Measurements from ENCODE around the gene GNAI1. TPM values are rescaled to one million over a fixed set of nuclear protein-coding genes. Genes with fewer than 3 reads are reported as not detected.

The GNAI1 gene
- total RNA-seq, 2 donors from 2014 or later: 30.2 to 40.4 TPM

DNA sequence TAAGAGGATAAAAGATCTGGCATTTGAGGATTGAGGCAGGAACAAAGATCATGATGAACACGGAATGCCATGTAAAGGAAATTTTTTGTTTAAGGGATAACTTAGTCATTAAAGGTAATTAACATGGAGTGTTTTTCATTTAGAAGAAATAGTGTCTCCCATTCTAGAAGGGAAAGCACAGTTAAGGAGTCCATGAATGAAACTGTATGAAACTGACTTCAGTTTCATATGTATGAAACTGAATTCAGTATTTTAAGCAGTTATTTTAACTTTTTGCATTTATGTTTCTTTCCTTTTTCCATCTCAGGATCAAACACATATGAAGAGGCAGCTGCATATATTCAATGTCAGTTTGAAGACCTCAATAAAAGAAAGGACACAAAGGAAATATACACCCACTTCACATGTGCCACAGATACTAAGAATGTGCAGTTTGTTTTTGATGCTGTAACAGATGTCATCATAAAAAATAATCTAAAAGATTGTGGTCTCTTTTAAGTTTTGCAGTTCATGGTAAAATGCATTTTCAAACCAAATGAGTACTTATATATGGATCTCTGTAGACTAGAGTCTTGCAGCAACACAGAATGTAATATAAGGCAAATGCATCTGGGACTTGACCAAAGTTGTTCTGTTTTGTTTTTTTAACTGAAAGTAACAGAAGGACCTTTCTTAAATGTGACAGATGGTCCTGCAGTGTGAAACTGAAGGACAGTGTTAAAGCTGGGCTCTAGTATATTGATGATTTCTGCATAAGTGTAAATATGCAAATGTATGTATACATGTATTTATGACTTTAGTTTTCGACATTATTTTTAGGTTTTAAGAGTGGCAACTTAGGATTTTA, 82.6 kb downstream of the GNAI1 start:
- WGBS: 89% methylated on average over 2 of the region's 2 CpGs
- no peaks in the 10 kb centered on the region for H3K27me3 ChIP-seq (replicated peaks; ENCODE audit: insufficient read depth)
- no peak for DNase-seq (ENCODE audit: low spot score)
- no peaks in the 10 kb centered on the region for H3K4me1 ChIP-seq (replicated peaks)
- H3K36me3 ChIP-seq: no peaks in the 10 kb centered on the region
- H3K27ac ChIP-seq: no peak overlapping the region
- intact Hi-C loops (cut with DNase I): no loop called here
- TF ChIP-seq POLR2A (IDR thresholded peaks at IDR 0.05) (no peak), POLR2AphosphoS5 (IDR thresholded peaks at IDR 0.05) (no peak)
- H3K9me3 ChIP-seq: no peaks in the 10 kb centered on the region
- no peak overlapping the region for H3K4me3 ChIP-seq

DNA sequence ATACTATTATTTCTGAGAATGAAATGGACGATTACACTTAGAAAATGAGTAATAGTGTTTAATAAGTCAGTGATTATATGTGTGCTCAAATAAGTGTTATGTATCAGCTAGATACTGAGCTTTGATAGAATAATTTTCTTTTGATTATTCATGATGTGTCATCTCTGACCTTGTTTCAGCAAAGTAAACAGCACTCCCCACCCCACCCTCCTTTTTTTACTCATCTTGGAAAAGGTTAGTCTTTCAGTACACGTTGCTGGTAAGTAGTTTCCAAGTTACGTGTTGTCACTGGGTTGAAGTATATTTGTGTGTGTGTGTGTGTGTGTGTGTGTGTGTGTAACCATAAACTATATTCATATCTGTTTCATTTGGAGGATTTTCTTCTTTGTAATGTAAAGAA, 84.1 kb downstream of the GNAI1 start:
- no peak overlapping the region for H3K27ac ChIP-seq
- no peaks in the 10 kb centered on the region for H3K9me3 ChIP-seq
- no peak overlapping the region for H3K4me3 ChIP-seq
- no peaks in the 10 kb centered on the region for H3K27me3 ChIP-seq (replicated peaks; ENCODE audit: insufficient read depth)
- WGBS: 62% methylated on average over 3 of the region's 3 CpGs
- intact Hi-C loops (cut with DNase I): no loop called here
- DNase-seq (ENCODE audit: low spot score): no peak
- H3K4me1 ChIP-seq (replicated peaks): no peaks in the 10 kb centered on the region
- no peaks in the 10 kb centered on the region for H3K36me3 ChIP-seq
- no peak for TF ChIP-seq POLR2A (IDR thresholded peaks at IDR 0.05)
- TF ChIP-seq, protein P1, sequence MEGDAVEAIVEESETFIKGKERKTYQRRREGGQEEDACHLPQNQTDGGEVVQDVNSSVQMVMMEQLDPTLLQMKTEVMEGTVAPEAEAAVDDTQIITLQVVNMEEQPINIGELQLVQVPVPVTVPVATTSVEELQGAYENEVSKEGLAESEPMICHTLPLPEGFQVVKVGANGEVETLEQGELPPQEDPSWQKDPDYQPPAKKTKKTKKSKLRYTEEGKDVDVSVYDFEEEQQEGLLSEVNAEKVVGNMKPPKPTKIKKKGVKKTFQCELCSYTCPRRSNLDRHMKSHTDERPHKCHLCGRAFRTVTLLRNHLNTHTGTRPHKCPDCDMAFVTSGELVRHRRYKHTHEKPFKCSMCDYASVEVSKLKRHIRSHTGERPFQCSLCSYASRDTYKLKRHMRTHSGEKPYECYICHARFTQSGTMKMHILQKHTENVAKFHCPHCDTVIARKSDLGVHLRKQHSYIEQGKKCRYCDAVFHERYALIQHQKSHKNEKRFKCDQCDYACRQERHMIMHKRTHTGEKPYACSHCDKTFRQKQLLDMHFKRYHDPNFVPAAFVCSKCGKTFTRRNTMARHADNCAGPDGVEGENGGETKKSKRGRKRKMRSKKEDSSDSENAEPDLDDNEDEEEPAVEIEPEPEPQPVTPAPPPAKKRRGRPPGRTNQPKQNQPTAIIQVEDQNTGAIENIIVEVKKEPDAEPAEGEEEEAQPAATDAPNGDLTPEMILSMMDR (IDR thresholded peaks at IDR 0.05): no peak
- no peak for TF ChIP-seq POLR2AphosphoS5 (IDR thresholded peaks at IDR 0.05)

DNA sequence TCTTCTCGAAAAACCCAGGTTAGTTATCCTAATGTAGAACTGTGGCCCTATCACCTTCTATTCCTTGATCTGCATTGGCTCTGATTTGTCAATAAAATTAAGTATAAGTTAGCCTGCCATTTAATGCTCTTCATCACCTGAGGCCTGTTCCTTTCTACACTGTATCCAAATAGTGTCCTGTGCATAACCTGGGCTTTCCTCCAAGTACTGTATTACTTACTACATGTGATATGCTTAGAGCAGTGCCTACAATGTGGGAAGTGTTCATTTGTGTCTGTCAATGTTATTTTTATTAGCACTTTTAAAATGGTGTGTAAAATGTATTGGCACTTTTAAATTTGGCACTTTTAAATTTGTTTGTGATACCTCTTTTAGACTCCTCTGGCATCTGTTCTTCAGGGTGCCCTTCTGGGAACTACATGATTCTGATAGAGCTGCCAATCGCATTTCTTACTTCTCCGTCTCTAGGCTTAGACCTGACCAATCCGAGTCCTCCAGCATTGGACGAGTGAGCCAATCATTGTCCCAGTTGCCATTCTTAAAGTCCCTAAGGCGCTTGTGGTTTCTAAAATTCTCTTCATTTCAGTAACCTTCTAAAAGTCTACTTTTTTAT, 85.5 kb downstream of the GNAI1 start:
- no peak for DNase-seq (ENCODE audit: low spot score)
- whole genome bisulfite sequencing: 98% methylated on average over 6 of the region's 6 CpGs
- Histone ChIP-seq H3K9me3 (no peaks in the 10 kb centered on the region), H3K27ac (no peak overlapping the region), H3K27me3 (replicated peaks; ENCODE audit: insufficient read depth) (no peaks in the 10 kb centered on the region), H3K4me3 (no peak overlapping the region), H3K36me3 (no peaks in the 10 kb centered on the region), H3K4me1 (replicated peaks) (no peaks in the 10 kb centered on the region)
- intact Hi-C loops (cut with DNase I): no loop called here
- TF ChIP-seq POLR2A (IDR thresholded peaks at IDR 0.05) (no peak), POLR2AphosphoS5 (IDR thresholded peaks at IDR 0.05) (no peak)
- TF ChIP-seq, protein P1 (IDR thresholded peaks at IDR 0.05): no peak

DNA sequence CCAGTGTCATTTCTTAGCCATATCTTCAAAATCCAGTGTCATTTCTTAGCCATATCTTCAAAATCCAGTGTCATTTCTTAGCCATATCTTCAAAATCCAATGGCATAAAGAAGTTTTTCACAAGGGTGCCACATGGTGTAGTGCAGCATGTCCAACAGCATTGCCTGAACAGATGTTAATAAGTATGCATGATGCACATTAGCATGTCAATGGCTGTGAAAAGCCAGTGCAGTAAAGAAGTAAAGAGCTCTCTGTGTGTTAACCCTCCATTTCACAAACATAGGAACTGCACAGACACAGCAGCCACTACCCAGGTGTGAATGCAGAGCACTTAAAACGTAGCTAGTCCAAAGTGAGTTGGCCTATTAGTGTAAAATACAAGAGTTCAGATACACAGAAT, 89.8 kb downstream of the GNAI1 start:
- H3K4me1 ChIP-seq (replicated peaks): no peaks in the 10 kb centered on the region
- no peaks in the 10 kb centered on the region for H3K36me3 ChIP-seq
- intact Hi-C loops (cut with DNase I): no loop called here
- no peak for TF ChIP-seq POLR2A (IDR thresholded peaks at IDR 0.05)
- TF ChIP-seq, protein P1 (IDR thresholded peaks at IDR 0.05): no peak
- no peak for TF ChIP-seq POLR2AphosphoS5 (IDR thresholded peaks at IDR 0.05)
- no peaks in the 10 kb centered on the region for H3K27me3 ChIP-seq (replicated peaks; ENCODE audit: insufficient read depth)
- no peak overlapping the region for H3K4me3 ChIP-seq
- 91% methylated on average over 1 of the region's 1 CpG for WGBS
- no peak overlapping the region for H3K27ac ChIP-seq
- no peak for DNase-seq (ENCODE audit: low spot score)
- H3K9me3 ChIP-seq: no peaks in the 10 kb centered on the region

DNA sequence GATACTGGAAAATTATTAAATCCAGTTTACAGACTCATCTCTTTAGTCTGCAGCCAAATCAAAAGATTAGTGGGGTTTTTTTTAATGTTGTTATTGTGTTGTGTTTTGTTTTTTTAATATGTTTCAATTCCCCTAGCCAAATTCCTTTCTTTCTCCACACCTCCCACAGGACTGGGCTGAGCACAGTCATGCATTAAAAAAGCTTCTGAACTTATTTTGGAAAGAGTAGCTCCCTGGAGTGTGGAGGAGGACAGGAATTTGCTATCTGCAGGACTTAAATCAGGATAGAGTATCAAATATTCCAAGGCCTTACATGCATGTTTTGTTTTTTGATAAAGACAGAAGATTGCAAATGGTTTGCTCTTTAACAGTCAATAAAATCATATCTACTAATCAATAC, 90.7 kb downstream of the GNAI1 start:
- H3K4me1 ChIP-seq (replicated peaks): no peaks in the 10 kb centered on the region
- H3K4me3 ChIP-seq: no peak overlapping the region
- DNase-seq (ENCODE audit: low spot score): no peak
- H3K9me3 ChIP-seq: no peaks in the 10 kb centered on the region
- H3K36me3 ChIP-seq: no peaks in the 10 kb centered on the region
- no peaks in the 10 kb centered on the region for H3K27me3 ChIP-seq (replicated peaks; ENCODE audit: insufficient read depth)
- TF ChIP-seq, protein P1 (IDR thresholded peaks at IDR 0.05): no peak
- TF ChIP-seq POLR2A (IDR thresholded peaks at IDR 0.05): no peak
- no peak for TF ChIP-seq POLR2AphosphoS5 (IDR thresholded peaks at IDR 0.05)
- intact Hi-C loops (cut with DNase I): no loop called here
- H3K27ac ChIP-seq: no peak overlapping the region

Measured in prostate gland (tissue), 2 donors.